ENCODE results near the gene AURKA. TPM values are rescaled to one million over a fixed set of nuclear protein-coding genes. Genes with fewer than 3 reads are reported as not detected.

AURKA gene
- total RNA-seq, 3 donors from 2014 or later (not counting 1 experiment from before 2014, with no cell fraction given): 1.5 to 2.9 (median 2.0) TPM

DNA sequence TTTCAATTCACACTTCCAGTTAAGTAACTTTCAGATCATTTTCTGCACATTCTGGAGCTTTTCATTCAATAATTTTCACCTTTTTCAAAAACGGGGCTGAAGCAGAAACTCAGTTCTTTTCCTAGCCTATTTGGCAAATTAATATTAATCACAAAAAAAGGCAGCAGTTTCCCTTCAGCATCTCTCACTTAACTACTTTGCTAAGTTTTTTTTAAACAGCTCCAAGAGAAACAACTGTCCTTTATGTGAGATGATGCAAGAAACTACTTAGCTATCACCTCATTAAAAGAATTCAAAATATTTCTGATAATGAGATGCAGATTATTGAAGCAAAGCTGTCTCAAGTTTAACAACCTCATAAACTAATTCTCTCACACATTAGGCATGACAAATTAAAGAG is 31.9 kb upstream of the AURKA start:
- no peaks in the 10 kb centered on the region for H3K36me3 Mint-ChIP-seq
- no peak overlapping the region for H3K4me3 Mint-ChIP-seq
- H3K27ac ChIP-seq (ENCODE audit: low read length): no peak overlapping the region
- H3K9me3 Mint-ChIP-seq: no peaks in the 10 kb centered on the region
- peaks cover 31% of the 10 kb centered on the region for H3K4me1 ChIP-seq (ENCODE audit: control insufficient read depth, insufficient read depth, low read length)
- H3K27me3 ChIP-seq (ENCODE audit: control insufficient read depth, insufficient read depth, low read length): no peaks in the 10 kb centered on the region
- H3K36me3 ChIP-seq (ENCODE audit: control insufficient read depth, insufficient read depth, low read length): no peaks in the 10 kb centered on the region
- WGBS (ENCODE audit: insufficient coverage): 88% methylated on average over 1 of the region's 1 CpG
- no peak overlapping the region for H3K27ac Mint-ChIP-seq
- ATAC-seq: no peak
- TF ChIP-seq, protein P1, sequence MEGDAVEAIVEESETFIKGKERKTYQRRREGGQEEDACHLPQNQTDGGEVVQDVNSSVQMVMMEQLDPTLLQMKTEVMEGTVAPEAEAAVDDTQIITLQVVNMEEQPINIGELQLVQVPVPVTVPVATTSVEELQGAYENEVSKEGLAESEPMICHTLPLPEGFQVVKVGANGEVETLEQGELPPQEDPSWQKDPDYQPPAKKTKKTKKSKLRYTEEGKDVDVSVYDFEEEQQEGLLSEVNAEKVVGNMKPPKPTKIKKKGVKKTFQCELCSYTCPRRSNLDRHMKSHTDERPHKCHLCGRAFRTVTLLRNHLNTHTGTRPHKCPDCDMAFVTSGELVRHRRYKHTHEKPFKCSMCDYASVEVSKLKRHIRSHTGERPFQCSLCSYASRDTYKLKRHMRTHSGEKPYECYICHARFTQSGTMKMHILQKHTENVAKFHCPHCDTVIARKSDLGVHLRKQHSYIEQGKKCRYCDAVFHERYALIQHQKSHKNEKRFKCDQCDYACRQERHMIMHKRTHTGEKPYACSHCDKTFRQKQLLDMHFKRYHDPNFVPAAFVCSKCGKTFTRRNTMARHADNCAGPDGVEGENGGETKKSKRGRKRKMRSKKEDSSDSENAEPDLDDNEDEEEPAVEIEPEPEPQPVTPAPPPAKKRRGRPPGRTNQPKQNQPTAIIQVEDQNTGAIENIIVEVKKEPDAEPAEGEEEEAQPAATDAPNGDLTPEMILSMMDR (IDR thresholded peaks at IDR 0.05): no peak
- peaks cover 38 to 47% of the 10 kb centered on the region in 2 donors for H3K4me1 Mint-ChIP-seq
- no peak for DNase-seq
- no peak overlapping the region for H3K4me3 ChIP-seq (ENCODE audit: low read length)
- intact Hi-C loops (cut with micrococcal nuclease): no loop called here
- no peaks in the 10 kb centered on the region for H3K27me3 Mint-ChIP-seq (ENCODE audit: low read depth in 2 of 2)
- H3K9me3 ChIP-seq (ENCODE audit: control insufficient read depth, insufficient read depth, low read length): no peaks in the 10 kb centered on the region

DNA sequence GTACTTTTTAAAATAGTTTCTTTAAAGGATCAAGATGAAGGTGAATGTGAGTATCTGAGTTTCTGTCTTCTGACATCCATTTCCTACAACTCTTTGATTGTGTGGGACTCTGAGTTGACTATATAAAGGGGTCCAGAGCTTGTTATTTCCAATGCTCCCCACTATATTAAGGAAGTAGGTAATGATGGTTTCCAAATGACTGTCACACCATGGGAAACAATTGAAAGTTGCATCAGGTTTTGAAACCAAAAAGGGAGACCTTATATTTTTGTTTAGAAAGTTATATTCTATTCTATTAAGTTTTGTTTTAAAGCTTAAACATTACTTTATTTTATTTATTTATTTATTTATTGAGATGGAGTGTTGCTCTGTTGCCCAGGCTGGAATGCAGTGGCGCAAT is 31.2 kb upstream of the AURKA start:
- H3K4me1 Mint-ChIP-seq: peaks cover 38 to 47% of the 10 kb centered on the region in 2 donors
- H3K27ac ChIP-seq (ENCODE audit: low read length): no peak overlapping the region
- H3K27ac Mint-ChIP-seq: no peak overlapping the region

DNA sequence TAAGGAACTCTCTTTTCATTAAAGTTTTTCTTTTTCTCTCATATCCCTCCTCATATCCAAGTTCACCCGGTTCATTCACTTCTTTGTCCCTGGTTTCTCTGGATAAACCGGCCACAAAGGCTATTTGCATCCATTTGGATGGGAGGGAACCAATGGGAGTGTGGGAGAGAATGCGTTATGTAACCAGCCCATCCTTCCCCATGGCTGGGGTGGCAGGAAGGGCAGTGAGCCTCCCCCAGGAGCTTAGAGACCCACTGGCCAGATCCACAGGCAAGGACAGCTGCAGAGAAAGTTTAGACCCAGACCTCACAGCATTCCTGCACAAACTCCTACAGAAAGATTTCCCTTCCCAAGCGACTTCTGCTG is 30.8 kb upstream of the AURKA start:
- H3K4me1 ChIP-seq (ENCODE audit: control insufficient read depth, insufficient read depth, low read length): peaks cover 38% of the 10 kb centered on the region
- H3K4me3 ChIP-seq (ENCODE audit: low read length): no peak overlapping the region
- no peaks in the 10 kb centered on the region for H3K36me3 ChIP-seq (ENCODE audit: control insufficient read depth, insufficient read depth, low read length)
- Mint-ChIP-seq H3K9me3 (no peaks in the 10 kb centered on the region), H3K27ac (no peak overlapping the region), H3K4me3 (no peak overlapping the region), H3K36me3 (no peaks in the 10 kb centered on the region), H3K4me1 (peaks cover 38 to 47% of the 10 kb centered on the region in 2 donors), H3K27me3 (ENCODE audit: low read depth in 2 of 2) (no peaks in the 10 kb centered on the region)
- no peak for ATAC-seq
- H3K27ac ChIP-seq (ENCODE audit: low read length): no peak overlapping the region
- TF ChIP-seq, protein P1 (IDR thresholded peaks at IDR 0.05): no peak
- no CpG with 5 or more reads among the region's 4 CpGs for WGBS (ENCODE audit: insufficient coverage)
- intact Hi-C loops (cut with micrococcal nuclease): no loop called here
- DNase-seq: no peak
- H3K9me3 ChIP-seq (ENCODE audit: control insufficient read depth, insufficient read depth, low read length): no peaks in the 10 kb centered on the region
- no peaks in the 10 kb centered on the region for H3K27me3 ChIP-seq (ENCODE audit: control insufficient read depth, insufficient read depth, low read length)

More for the DNA sequence above, 31.2 kb upstream of the AURKA start:
- H3K9me3 ChIP-seq (ENCODE audit: control insufficient read depth, insufficient read depth, low read length): no peaks in the 10 kb centered on the region
- 90% methylated on average over 1 of the region's 1 CpG for WGBS (ENCODE audit: insufficient coverage)
- TF ChIP-seq, protein P1 (IDR thresholded peaks at IDR 0.05): no peak
- H3K36me3 ChIP-seq (ENCODE audit: control insufficient read depth, insufficient read depth, low read length): no peaks in the 10 kb centered on the region
- Mint-ChIP-seq H3K9me3 (no peaks in the 10 kb centered on the region), H3K4me3 (no peak overlapping the region), H3K27me3 (ENCODE audit: low read depth in 2 of 2) (no peaks in the 10 kb centered on the region), H3K36me3 (no peaks in the 10 kb centered on the region)
- DNase-seq (no peak), ATAC-seq (no peak)
- no peaks in the 10 kb centered on the region for H3K27me3 ChIP-seq (ENCODE audit: control insufficient read depth, insufficient read depth, low read length)
- H3K4me1 ChIP-seq (ENCODE audit: control insufficient read depth, insufficient read depth, low read length): peaks cover 34% of the 10 kb centered on the region
- H3K4me3 ChIP-seq (ENCODE audit: low read length): no peak overlapping the region
- intact Hi-C loops (cut with micrococcal nuclease): no loop called here

DNA sequence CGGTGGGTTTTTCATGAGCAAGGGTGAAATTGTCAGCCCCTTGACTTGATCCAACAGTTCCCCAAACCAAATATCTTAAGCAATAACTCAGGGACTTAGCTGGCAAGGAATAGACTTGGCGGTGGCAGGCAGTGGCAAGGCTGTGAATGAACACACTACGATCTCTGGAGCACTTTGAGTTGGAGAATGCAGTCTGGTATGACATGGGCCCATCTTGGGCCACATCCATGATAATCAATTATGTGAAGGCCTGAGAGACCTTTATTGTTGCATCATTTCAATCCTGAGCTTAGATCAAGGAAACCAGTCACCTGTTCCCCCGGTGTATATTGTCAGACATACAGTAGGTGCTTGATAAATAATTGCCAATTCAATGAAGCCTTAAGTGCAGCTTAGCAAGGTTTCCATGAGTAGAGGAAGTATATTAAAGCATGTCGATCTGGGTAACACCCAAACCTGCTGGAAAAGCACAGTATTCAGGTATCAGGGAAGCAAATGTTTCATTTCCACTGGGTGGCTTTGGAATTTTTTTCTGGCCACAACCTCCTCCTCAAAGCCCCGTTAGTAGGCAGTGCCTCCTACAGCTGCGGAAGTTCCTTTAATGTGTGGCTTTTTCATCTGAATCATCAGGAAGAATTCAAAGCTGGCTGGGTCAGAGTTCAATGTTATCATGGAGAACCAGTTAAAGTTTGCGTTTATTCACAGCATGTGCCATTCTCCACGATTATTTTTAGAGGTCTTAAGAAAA is 30.2 kb upstream of the AURKA start:
- Mint-ChIP-seq H3K4me3 (no peak overlapping the region), H3K4me1 (peaks cover 39 to 47% of the 10 kb centered on the region in 2 donors), H3K27me3 (ENCODE audit: low read depth in 2 of 2) (no peaks in the 10 kb centered on the region), H3K36me3 (no peaks in the 10 kb centered on the region), H3K9me3 (no peaks in the 10 kb centered on the region), H3K27ac (no peak overlapping the region)
- TF ChIP-seq, protein P1 (IDR thresholded peaks at IDR 0.05): no peak
- Histone ChIP-seq H3K27me3 (ENCODE audit: control insufficient read depth, insufficient read depth, low read length) (no peaks in the 10 kb centered on the region), H3K9me3 (ENCODE audit: control insufficient read depth, insufficient read depth, low read length) (no peaks in the 10 kb centered on the region), H3K36me3 (ENCODE audit: control insufficient read depth, insufficient read depth, low read length) (no peaks in the 10 kb centered on the region), H3K4me1 (ENCODE audit: control insufficient read depth, insufficient read depth, low read length) (peaks cover 43% of the 10 kb centered on the region), H3K4me3 (ENCODE audit: low read length) (no peak overlapping the region), H3K27ac (ENCODE audit: low read length) (no peak overlapping the region)
- ATAC-seq (no peak), DNase-seq (peak in 1 of 2 donors; percentile 41)
- intact Hi-C loops (cut with micrococcal nuclease): no loop called here
- WGBS (ENCODE audit: insufficient coverage): 55% methylated on average over 9 of the region's 9 CpGs

Data from natural killer cell (primary cell).